LNCaP clone FGC (cell line): ENCODE measurements around the gene PITRM1.

ENCODE experiments used
- DNase-seq: peaks from one replicate; pipeline ENCODE4 v3.0.0-alpha.2; 2011; ENCODE audit warnings: low read depth
- H3K4me3 ChIP-seq: 2 replicates; pipeline ENCODE4 v1.5.1; 2011; ENCODE audit warnings: mild to moderate bottlenecking, low read depth, low read length, control low read depth
- CTCF ChIP-seq: IDR thresholded peaks from 2 replicates; pipeline ENCODE4 v1.5.1; 2012; ENCODE audit warnings: mild to moderate bottlenecking; ENCODE audit not compliant: control insufficient read depth, insufficient read depth; ENCODE audit errors: extremely low read depth

Gene PITRM1

GRCh38 chr10:3197348-3198003 lies 24.9 kb upstream of the PITRM1 start:
- TF ChIP-seq CTCF = peak; percentile 97
- DNase-seq = peak; percentile 40
- no peak overlapping the region for H3K4me3 ChIP-seq

- no peak for TF ChIP-seq CTCF
- no peak for DNase-seq
- no peak overlapping the region for H3K4me3 ChIP-seq
Observed at GRCh38 chr10:3196958-3197347, 24.4 kb upstream of the PITRM1 start.

GRCh38 chr10:3196482-3196881 lies 23.9 kb upstream of the PITRM1 start:
- no peak for TF ChIP-seq CTCF

GRCh38 chr10:3195726-3196125 lies 23.1 kb upstream of the PITRM1 start:
- DNase-seq = no peak
- TF ChIP-seq CTCF = no peak
- no peak overlapping the region for H3K4me3 ChIP-seq

More at GRCh38 chr10:3196482-3196881, 23.9 kb upstream of the PITRM1 start:
- no peak for DNase-seq
- H3K4me3 ChIP-seq = no peak overlapping the region

GRCh38 chr10:3195286-3195685 lies 22.7 kb upstream of the PITRM1 start:
- no peak overlapping the region for H3K4me3 ChIP-seq
- TF ChIP-seq CTCF = no peak
- no peak for DNase-seq

GRCh38 chr10:3194871-3195270 lies 22.3 kb upstream of the PITRM1 start:
- no peak for TF ChIP-seq CTCF
- H3K4me3 ChIP-seq = no peak overlapping the region
- no peak for DNase-seq

GRCh38 chr10:3193751-3194150 lies 21.2 kb upstream of the PITRM1 start:
- no peak for TF ChIP-seq CTCF
- H3K4me3 ChIP-seq = no peak overlapping the region
- no peak for DNase-seq
